GM19372 (cell line): ENCODE results near the gene MED12.
"Not testable (repeated sequence)": the region's sequence is repeated elsewhere in the genome, so short reads cannot be mapped to it uniquely, and the experiment has no call there.

Source experiments
- ATAC-seq: cut with Tn5 transposase; IDR thresholded peaks from one replicate; pipeline ENCODE4 v1.9.1; 2021; ENCODE audit warnings: mild to moderate bottlenecking, low read depth, moderate library complexity; ENCODE audit not compliant: unreplicated experiment

Gene MED12

DNA sequence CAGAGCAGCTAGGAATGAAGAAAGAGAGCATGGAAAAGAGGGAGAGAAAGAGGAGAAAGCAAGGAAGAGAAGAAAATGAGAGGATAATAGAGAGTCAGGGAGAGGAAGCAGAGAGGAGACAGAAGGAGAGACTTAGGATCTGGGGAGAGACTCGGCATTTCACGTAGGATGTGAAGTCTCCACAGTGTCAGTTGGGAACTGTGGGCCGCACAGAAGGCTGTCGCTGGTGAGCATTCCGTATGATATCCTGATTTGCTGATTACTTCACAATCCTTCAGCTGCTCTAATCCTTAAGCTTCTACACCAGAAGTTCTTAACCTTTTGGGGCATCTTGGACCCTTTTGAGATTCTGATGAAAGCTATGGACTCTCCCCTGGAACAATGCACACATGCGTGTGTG is 40.2 kb downstream of the MED12 start:
- no peak for ATAC-seq

GRCh38 chrX:71159335-71159734 is 40.9 kb downstream of the MED12 start:
- ATAC-seq: no peak

- no peak for ATAC-seq
Measured at GRCh38 chrX:71160475-71160874, 42.1 kb downstream of the MED12 start.

DNA sequence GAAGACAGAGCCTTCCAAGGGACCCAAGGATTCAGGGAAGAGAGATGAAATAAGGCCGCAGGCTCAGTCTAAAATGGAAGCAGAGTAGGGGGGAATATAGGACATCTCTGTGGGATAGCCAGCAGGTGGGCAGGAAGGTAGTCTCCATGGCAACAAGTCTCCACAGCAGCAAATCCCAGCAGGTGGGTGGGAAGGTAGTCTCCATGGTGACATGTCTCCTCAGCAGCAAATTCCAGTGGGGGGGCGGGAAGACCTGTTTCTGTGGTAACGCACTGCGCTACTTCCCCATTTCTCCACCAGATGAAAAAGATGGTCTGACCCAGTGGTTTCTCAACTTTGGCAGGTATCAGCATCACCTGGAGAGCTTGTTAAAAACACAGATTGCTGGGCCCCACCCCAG is 44.6 kb downstream of the MED12 start:
- ATAC-seq: no peak

DNA sequence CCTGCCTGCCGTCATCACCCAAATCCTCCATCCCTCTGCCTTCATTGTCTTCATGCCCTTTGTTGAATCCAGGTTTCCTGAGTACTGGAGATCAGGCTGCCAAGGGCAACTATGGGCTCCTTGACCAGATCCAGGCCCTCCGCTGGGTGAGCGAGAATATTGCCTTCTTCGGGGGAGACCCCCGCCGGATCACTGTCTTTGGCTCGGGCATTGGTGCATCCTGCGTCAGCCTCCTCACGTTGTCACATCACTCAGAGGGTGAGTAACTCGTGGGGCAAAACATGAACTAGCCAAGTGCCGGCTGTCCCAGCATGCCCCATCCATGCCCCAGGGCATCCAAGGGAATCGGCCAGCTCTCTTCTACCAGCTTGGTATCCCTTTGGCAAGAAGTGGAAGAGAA is 45.7 kb downstream of the MED12 start:
- no peak for ATAC-seq

DNA sequence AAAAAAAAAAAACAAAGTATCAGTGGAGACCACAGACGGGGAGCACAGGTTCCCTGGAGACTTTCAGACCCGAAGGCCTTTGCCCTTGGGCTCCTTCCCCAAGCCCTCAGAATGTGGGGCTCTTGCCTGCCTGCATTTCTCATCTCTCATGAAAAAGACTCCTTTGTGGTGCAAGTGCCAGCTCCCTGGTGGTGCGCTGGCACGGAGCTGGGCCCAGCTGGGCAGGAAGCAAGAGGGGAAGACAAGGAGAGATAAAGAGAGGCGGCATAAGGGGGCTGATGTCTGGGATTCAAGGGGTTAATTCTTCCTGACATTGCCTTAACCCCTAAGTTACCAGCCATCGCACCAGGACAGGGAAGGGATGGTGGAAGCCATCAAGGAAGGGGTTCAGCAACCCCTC is 48.1 kb downstream of the MED12 start:
- no peak for ATAC-seq

DNA sequence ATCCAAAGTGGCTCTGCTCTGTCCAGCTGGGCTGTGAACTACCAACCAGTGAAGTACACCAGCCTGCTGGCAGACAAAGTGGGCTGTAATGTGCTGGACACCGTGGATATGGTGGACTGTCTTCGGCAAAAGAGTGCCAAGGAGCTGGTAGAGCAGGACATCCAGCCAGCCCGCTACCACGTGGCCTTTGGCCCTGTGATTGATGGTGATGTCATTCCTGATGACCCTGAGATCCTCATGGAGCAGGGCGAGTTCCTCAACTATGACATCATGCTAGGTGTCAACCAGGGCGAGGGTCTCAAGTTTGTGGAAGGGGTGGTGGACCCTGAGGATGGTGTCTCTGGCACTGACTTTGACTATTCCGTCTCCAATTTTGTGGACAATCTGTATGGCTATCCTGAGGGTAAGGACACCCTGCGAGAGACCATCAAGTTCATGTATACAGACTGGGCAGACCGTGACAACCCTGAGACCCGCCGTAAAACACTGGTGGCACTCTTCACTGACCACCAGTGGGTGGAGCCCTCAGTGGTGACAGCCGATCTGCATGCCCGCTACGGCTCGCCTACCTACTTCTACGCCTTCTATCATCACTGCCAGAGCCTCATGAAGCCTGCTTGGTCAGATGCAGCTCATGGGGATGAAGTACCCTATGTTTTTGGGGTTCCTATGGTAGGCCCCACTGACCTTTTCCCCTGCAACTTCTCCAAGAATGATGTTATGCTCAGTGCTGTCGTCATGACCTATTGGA is 48.8 kb downstream of the MED12 start:
- no peak for ATAC-seq

DNA sequence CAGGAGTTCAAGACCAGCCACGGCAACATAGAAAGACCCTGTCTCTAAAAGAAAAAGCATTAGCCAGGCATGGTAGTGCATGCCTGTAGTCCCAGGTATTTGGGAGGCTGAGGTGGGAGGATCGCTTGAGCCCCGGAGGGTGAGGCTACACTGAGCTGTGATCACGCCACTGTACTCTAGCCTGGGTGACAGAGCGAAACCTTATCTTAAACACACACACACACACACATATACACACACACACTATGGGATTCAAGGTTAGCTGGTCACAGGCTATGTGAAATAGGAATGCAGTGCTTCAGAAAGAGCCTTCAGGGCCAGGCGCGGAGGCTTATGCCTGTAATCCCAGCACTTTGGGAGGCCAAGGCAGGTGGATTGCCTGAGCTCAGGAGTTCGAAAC is 49.7 kb downstream of the MED12 start:
- ATAC-seq: no peak

- no peak for ATAC-seq
Measured at GRCh38 chrX:71169586-71169985, 51.2 kb downstream of the MED12 start.

DNA sequence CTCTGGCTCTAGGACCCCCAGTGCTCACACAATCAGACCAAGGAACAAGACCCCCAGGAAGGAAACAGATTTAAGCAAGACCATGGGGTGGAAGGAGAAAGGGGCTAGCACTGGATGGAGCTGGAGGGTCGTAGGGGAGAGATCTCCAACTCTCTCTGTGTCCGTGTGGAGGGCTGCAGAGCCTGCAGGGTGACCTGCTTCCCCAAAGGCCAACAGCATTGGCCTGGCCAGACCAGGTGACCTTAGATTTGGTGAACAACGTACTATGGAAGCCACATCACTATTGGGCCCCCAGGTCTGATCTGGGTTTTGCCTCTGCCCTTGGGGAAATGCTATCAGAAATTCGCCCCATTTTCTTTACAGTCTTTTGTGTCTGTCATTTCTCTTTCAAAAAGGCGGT is 52.3 kb downstream of the MED12 start:
- ATAC-seq: no peak

- no peak for ATAC-seq
Measured at GRCh38 chrX:71171110-71171801, 52.9 kb downstream of the MED12 start.

GRCh38 chrX:71173440-71173839 is 55.0 kb downstream of the MED12 start:
- ATAC-seq: no peak

GRCh38 chrX:71174795-71175194 is 56.4 kb downstream of the MED12 start:
- ATAC-seq: no peak

DNA sequence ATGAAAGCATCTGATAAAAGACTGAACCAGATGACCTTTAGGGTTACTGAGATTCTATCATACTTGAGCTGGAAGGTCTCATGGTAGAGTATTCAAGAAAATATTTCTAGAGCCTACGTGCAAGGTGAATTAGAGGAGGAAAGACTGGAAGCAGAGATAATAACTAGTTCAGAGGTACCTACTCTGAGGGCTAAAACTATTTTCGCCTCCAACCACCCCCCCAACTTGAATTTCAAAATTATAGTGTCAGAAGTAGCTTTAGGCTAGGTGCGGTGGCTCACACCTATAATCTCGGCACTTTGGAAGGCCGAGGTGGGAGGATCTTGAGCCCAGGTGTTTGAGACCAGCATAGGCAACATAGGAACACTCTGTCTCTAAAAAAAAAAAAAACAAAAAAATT is 57.1 kb downstream of the MED12 start:
- ATAC-seq: no peak

DNA sequence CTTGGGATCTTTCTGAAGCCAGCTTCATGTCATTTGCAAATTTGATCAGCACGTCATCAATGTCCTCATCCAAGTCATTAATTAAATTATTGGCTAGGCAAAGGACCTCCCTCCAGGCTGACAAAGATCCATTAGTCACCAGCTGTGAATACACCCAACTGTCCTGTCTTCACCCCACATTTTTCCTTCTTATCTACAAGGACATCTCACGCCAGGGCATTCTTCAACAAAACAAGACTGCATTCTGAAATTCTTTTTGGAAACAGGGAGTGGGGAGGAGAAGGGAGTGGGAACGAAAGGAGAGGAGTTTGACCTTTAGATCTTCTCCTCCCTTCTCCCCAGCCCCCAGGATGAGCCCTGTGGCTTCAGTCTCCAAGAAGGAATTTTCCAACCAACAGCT is 58.9 kb downstream of the MED12 start:
- ATAC-seq: no peak

- ATAC-seq: no peak
Measured at GRCh38 chrX:71178908-71179307, 60.5 kb downstream of the MED12 start.

GRCh38 chrX:71180579-71181265 is 62.3 kb downstream of the MED12 start:
- ATAC-seq: not testable (repeated sequence)

DNA sequence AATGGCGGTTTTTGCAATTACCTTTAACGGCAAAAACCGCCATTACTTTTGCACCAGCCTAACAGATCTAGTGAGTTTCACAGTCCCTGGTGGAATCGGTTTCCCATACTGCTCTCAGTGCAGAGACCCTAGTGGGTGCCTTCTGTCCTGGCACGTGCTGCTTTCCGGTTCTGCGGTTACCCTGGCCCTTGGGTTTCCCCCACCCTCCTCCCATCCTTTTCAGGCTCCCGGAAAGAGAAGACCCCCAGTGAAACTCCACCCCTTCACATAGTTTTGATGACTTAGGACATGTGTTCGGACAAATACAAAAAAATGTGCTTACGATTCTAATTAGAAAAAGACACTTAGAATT is 63.1 kb downstream of the MED12 start:
- peak; percentile 33 for ATAC-seq

DNA sequence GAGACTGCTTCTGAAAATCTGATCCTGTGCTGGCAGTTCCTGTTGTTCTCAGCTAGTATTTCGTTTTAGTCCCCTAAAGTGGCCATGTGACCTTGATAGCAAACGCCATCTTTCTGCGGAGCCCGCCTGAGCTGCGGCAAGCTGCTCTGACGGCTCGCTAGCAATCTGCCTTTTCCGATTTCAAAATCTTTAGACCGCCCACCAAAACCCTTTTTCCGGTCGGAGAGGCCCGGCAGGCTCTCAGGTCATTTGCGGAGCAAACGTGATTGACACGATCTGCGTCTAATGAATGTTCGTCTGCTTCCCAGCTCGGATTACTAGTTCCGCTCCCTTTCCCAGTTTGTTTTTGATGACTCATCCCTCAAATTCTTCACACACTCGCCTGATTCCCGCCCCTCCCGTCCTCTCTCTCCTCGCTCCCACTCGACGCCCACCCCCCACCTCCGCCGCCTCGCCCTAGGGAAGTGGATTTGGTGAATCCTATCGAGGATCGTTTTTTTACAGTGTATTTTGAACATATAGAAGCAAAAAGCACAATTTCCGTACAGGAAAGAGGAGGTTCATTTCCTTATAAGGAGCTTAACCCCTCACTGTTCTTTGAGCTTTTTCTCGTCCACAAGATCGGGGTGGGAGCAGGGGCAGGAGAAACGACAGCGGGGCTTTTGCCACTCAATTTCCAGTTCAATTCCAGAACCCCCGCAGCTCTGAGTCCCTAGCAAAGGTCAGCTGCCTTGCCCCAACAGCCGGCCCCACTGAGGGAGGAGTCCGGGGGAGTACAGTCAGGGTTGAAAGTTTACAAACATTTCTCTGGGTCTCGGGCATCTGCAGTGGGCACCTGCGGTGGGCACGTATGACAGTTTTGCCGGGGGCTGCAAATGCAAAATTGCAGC is 63.8 kb downstream of the MED12 start:
- peak; percentile 84 for ATAC-seq

GRCh38 chrX:71182871-71183270 is 64.5 kb downstream of the MED12 start:
- ATAC-seq: no peak

- no peak for ATAC-seq
Measured at GRCh38 chrX:71183341-71183740, 64.9 kb downstream of the MED12 start.
